Ishikawa (cell line): ENCODE measurements around the gene NEK3.

Experiments used
- CREB1 ChIP-seq: IDR thresholded peaks from 2 replicates; pipeline ENCODE4 v1.6.1; 2012; ENCODE audit warnings: low read depth
- EGR1 ChIP-seq: IDR thresholded peaks from 2 replicates; pipeline ENCODE4 v1.6.1; 2012
- EP300 ChIP-seq: IDR thresholded peaks from 2 replicates; pipeline ENCODE4 v1.6.1; 2012; ENCODE audit warnings: borderline replicate concordance
- FOXM1 ChIP-seq: IDR thresholded peaks from 2 replicates; pipeline ENCODE4 v1.6.1; 2012; ENCODE audit warnings: low read depth, borderline replicate concordance
- NFIC ChIP-seq: IDR thresholded peaks from 2 replicates; pipeline ENCODE4 v1.6.1; 2012
- REST ChIP-seq: IDR thresholded peaks from 2 replicates; pipeline ENCODE4 v1.6.1; 2012; ENCODE audit warnings: low read depth, mild to moderate bottlenecking
- TAF1 ChIP-seq: IDR thresholded peaks from 2 replicates; pipeline ENCODE4 v1.6.1; 2012; ENCODE audit warnings: low read depth, mild to moderate bottlenecking
- TCF12 ChIP-seq: IDR thresholded peaks from 2 replicates; pipeline ENCODE4 v1.6.1; 2012; ENCODE audit warnings: low read depth
- TEAD4 ChIP-seq: IDR thresholded peaks from 2 replicates; pipeline ENCODE4 v1.6.1; 2012
- USF1 ChIP-seq: IDR thresholded peaks from 2 replicates; pipeline ENCODE4 v1.6.1; 2012
- YY1 ChIP-seq: IDR thresholded peaks from 2 replicates; pipeline ENCODE4 v1.6.1; 2012; ENCODE audit warnings: low read depth
- ZBTB7A ChIP-seq: IDR thresholded peaks from 2 replicates; pipeline ENCODE4 v1.6.1; 2012; ENCODE audit warnings: low read depth
- TF ChIP-seq, protein P1 (sequence below): IDR thresholded peaks from 2 replicates; pipeline ENCODE4 v1.6.1; 2012

DNA sequence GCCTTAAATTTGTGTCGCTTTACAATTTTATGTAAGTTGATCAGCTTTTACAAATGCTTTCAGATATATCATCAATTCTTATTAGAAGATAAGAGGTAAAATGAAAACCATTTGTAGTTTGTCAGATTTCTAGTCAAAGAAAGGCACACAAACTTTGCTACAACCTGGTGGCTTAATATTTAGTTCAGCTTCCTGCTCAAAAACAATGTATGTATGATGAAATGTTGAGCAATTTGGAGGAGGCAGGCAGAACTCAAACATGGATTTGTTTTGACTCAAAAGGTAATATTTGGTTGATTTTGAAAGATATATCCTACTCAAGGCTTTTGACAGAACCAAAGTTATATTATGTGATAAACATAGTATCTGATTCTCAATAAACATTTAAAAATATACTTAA is 54.8 kb downstream of the NEK3 start:
- TF ChIP-seq, protein P1, sequence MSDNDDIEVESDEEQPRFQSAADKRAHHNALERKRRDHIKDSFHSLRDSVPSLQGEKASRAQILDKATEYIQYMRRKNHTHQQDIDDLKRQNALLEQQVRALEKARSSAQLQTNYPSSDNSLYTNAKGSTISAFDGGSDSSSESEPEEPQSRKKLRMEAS: peak; percentile 39; the same call in 1 of the 2 replicates
- TF ChIP-seq NFIC (0 out of 2 replicates have a peak, but pooled peaks have one; percentile 12), EGR1 (no peak), TCF12 (peak; percentile 39; the same call in 1 of the 2 replicates), TAF1 (no peak), FOXM1 (peak; percentile 61; the same call in 1 of the 2 replicates), TEAD4 (peak; percentile 50), REST (no peak), EP300 (peak; percentile 65; the same call in 1 of the 2 replicates), ZBTB7A (no peak), CREB1 (no peak), YY1 (no peak), USF1 (no peak)
